IPS DF 19.7 (cell line): Measurements from ENCODE around the gene PFDN6.
"Not testable (repeated sequence)": the region's sequence is repeated elsewhere in the genome, so short reads cannot be mapped to it uniquely, and the experiment has no call there.

Experiments used
- DNase-seq: peaks from one replicate; pipeline ENCODE4 v3.0.0-alpha.2; 2013; ENCODE audit warnings: low read depth, low spot score

PFDN6 gene

DNA sequence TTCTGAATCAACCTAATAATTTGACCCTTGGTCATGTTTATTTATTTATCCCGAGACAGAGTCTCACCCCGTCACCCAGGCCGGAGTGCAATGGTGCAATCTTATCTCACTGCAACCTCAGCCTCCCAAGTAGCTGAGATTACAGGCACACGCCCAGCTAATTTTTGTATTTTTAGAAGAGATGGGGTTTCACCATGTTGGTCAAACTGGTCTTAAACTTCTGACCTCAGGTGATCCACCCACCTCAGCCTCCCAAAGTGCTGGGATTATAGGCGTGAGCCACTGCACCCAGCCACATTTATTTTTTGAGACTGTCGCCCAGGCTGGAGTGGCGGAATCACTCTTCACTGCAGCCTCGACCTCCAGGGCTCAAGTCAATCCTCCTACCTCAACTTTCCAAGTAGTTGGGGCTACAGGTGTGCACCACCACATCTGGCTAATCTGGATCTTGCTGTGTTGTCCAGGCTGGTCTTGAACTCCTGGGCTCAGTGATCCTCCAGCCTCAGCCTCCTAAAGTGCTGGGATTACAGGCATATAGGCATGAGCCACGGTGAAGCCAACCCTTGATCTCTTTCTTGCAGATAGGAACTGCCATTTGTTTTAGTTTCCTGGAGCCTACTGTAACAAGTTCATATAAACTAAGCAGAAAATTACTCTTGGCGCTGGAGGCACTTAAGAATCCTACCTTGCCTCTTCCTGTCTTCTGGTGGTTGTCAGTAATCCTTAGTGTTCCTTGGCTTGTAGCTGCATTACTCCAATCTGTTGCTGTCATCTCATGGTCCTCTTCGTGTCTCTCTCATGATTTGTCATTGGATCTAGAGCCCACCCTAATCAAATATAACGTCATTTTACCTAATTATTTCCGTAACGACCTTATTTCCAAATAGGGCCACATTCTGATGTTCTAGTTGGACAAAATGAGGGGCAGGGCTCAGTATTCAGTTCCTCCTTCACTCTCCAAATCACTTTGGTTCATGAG is 15.2 kb upstream of the PFDN6 start:
- DNase-seq, result no peak

DNA sequence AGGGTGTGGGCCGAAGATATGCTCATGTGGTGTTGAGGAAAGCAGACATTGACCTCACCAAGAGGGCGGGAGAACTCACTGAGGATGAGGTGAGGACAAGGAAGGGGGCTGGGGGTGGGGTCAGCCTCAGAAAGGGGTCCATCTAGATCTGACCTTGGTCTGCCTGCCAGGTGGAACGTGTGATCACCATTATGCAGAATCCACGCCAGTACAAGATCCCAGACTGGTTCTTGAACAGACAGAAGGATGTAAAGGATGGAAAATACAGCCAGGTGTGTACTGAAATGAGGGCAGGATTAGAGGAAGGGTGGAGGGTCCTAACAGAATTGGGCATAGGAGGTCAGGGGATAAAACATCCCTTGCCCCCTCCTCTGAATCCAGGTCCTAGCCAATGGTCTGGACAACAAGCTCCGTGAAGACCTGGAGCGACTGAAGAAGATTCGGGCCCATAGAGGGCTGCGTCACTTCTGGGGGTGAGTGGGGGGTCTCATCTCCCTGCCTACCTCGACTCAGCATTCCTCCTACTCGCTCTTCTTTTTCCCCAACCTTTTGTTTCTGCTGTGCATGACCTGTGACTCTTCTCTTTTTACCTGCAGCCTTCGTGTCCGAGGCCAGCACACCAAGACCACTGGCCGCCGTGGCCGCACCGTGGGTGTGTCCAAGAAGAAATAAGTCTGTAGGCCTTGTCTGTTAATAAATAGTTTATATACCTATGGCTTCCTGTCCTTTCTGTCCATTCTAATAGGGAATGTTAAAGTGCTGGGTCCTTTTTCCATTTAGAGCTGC is 13.4 kb upstream of the PFDN6 start:
- DNase-seq, result not testable (repeated sequence)

DNA sequence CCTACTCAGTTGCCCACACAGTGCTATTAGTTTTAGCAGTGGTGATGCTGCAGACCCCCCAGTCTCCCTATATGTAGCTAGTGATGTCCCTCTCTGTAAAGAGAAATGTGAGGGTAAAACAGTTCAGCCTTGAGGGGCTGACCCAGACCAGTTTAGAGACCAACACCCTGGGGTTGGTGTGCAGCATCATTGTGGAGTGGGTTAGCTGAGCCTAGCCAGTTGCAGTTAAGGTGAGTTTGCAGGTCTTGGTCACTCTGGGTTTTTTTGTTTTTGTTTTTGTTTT is 12.9 kb upstream of the PFDN6 start:
- no peak for DNase-seq

DNA sequence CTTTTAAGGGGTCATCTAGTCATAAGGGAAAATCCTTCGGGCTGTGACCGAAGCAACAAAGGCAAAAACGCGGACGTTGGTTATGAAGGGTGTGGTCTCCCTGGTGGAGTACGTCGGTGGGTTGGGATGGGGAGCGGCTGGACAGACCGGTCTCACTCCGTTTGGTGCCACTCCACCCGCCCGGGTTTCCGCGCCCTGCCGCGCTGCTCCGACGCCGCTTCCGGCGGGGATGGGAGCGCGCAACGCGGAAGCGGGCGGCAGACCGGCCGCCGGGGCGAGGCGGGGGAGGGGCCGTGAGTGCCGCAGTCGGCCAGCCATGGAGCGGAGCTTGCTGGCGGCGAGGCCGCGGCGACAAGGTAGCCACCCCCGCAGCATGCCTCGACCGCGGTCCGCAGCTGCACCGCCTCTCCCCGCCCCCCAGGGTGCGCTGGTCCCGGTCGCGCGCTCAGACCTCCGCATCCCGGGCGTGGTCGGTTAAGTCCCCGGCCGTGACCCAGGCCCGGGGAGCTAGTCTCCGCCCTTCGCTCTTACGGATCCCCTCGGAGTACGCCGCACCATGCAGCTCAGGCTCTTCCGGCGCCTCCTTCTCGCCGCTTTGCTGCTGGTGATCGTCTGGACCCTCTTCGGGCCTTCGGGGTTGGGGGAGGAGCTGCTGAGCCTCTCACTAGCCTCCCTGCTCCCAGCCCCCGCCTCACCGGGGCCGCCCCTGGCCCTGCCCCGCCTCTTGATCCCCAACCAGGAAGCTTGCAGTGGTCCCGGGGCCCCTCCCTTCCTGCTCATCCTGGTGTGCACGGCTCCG is 12.3 kb upstream of the PFDN6 start, which contains the start of gene B3GALT4:
Gene B3GALT4, plus strand, starts transcription at position 260 of the 799 bp plus-strand sequence. Its CDS starts 297 bp downstream, at position 557.
- DNase-seq, result peak; percentile 87

DNA sequence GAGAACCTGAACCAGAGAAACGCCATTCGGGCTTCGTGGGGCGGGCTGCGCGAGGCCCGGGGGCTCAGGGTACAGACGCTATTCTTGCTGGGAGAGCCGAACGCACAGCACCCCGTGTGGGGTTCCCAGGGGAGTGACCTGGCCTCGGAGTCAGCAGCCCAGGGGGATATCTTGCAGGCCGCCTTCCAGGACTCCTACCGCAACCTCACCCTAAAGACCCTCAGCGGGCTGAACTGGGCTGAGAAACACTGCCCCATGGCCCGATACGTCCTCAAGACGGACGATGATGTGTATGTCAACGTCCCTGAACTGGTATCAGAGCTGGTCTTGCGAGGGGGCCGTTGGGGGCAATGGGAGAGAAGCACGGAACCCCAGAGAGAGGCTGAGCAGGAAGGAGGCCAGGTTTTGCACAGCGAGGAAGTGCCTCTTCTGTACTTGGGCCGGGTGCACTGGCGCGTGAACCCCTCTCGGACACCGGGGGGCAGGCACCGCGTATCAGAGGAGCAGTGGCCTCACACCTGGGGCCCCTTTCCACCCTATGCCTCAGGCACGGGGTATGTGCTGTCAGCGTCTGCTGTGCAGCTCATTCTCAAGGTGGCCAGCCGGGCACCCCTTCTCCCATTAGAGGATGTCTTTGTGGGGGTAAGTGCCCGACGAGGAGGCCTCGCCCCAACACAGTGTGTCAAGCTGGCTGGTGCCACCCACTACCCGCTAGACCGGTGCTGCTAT is 11.6 kb upstream of the PFDN6 start:
- DNase-seq, result no peak

DNA sequence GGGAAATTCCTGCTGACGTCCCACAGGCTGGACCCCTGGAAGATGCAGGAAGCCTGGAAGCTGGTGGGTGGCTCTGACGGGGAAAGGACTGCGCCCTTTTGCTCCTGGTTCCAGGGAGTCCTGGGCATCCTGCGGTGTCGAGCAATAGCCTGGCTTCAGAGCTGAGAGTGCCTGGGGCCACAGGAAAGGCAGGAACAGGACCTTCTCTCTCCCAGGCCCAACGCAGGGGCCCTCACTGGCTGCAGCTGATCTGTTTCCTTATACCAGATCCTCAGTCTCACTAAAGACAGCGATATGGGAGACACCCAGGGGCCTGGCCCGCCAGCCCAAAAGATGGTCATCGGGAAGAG is 11.0 kb upstream of the PFDN6 start:
- no peak for DNase-seq

DNA sequence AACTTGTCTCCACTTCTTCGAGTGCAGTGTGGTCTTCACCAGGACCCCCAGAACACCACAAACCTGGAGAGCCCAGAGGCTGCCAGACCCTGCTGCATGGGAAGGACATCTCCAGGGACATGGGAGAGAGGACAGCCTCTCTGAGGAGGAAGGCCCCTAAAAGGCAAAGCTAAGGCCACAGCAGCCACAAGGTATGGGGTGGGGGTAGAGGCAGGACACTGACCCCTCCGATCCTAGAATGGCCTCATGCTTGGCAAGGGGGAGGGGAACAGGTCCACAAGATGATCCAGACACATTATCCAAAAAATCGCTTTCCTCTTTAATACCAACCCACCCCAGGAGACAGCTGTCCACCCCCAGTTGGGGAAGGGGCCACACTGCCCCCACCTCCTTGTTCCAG is 10.6 kb upstream of the PFDN6 start:
- no peak for DNase-seq

DNA sequence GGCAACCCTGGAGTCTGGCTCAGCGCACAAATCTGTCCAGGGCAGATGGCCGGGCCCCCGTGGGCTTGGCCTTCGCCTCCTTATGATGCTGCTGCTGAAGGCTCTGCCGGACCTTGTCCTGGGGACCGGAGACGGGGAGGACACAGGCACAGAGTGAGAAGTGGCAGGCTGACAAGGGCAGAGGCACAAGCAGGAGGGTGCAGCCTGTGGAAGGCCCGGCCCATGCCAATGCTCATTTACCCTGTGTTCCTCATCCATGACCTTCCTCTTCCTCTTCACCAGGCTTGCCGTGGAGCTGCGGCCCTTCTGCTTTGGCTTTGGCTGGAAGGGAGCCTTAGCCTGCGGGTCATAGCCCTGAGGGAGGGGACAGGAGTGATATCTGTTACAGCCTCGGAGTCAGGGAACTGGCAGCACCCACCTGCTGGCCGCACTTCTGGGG is 10.1 kb upstream of the PFDN6 start:
- no peak for DNase-seq

DNA sequence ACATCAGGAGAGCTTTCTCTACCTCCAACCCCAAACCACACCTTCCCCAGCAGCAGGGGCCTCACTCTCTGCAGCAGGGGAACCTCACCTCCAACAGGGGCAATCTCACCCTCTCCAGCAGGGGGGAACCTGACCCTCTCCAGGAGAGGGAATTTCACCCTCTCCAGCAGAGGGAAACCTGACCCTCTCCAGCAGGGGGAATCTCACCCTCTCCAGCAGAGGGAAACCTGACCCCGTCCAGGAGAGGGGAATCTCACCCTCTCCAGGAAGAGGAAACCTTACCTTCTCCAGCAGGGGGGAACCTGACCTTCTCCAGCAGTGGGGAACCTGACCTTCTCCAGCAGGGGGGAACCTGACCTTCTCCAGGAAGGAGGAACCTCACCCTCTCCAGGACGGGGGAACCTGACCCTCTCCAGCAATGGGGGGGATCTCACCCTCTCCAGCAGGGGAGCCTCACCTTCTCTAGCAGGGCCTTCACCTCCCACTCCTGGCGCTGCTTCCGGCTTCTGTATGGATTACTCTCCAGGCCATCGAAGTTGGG is 9.4 kb upstream of the PFDN6 start:
- no peak for DNase-seq

DNA sequence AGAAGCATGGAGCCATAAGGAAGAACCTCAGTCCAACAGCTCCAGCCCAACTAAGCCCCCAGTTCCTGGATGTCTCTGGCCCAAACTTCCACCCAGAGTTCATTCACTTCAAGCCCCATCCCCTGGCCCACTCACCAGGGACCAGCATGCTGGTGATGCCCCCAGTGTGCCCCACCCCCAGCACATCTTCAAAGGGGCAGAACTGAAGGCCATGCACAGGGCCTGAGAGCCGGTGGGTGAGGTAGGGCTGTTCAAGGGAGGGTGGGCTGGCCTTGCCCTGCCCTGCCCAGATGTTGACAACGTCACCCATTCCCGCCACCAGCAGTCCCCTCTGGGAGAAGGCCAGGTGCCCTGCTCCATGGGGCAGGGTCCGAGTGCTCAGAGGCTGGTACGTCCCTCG is 8.9 kb upstream of the PFDN6 start:
- DNase-seq, result no peak

DNA sequence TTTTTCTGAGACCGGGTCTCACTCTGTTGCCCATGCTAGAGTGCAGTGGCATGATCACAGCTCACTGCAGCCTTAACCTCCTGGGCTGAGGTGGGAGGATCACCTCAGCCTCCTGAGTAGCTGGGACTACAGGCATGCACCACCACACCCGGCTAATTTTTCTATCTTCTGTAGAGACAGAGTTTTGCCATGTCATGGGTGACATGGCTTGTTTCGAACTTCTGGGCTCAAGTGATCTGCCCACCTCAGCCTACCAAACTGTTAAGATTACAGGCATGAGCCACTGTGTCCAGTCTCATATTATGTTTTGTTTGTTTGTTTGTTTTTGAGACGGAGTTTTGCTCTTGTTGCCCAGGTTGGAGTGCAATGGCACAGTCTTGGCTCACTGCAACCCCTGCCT is 4.2 kb upstream of the PFDN6 start:
- DNase-seq, result not testable (repeated sequence)

DNA sequence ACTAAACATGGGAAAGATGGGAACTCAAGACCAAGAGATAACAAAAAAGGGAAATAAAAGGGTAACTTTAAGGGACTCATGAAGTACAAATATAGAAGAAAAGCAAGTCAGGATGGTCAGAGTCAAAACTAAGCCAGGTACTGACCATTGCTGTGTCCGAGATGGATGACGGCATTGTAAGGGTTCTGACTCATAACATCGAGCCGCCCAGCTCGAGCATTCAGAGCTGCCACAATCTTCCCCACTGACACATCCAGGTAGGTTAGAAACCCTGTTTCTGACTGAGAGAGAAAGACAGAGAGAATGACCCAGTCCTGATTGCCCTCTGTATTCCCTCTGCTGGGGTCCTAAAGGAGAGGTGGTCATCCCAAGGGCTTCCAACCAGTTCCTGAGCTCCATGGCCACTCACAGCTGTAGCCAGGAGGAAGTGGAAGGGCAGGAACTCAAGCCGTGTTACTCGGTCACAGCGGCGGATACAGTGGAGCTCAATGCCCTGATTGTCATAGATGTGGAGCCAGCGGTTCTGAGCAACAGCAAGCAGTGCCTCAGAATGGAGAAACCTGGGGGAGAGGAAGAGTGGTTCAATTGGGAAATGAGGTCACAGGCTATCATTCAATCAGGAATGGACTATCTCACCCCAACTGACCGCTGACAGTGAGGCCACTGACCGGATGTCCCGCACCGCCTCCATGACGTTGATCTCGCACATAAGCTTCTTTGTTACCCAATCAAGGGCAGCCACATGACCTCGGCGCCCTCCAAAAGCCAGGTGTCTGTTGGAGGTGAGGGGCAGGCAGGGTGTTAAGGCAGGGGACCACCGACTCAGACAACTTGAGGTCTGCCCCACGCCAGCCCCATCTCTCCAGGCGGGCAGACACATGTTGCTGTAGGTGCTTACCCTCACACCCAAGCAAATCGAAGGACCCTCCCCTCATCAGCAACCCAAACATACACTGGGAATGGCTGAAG is 2.2 kb upstream of the PFDN6 start:
- DNase-seq, result no peak

DNA sequence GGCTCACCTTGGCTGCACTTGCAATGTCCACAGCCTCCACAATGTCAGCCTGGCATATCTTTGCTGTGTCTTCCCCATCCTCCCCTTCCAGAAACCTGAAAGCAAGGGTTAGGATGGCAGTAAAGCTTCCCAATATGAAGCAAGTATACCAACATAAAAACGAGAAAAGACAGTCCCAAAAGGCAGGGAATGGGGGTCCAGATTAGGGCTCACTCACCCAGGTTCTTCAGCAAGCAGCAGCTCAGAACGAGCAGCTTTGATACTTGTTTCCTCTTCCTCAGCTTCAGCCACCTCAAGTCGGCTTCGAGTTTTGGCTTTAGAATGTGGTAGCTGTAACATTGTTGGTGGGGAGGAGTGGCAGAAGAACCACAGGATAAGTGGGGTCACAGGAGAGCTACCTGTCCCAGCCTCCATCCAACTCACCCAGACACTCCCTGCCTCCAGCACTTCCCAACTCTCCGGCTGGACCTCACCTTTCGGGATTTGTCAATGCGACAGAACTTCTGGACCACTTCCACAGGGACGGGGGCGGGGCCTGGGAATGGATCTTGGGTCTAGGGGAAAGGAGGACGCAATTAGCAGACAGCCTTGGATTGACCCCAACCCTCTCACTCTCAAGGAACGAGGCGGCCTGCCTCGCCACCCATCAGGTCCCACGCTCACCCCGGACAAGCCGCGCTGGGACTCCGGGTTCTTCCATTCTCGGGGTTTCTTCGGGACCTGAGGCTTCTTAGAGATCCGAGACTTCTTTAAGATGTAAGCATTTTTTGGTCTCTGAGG is 1.1 kb upstream of the PFDN6 start:
- no peak for DNase-seq

DNA sequence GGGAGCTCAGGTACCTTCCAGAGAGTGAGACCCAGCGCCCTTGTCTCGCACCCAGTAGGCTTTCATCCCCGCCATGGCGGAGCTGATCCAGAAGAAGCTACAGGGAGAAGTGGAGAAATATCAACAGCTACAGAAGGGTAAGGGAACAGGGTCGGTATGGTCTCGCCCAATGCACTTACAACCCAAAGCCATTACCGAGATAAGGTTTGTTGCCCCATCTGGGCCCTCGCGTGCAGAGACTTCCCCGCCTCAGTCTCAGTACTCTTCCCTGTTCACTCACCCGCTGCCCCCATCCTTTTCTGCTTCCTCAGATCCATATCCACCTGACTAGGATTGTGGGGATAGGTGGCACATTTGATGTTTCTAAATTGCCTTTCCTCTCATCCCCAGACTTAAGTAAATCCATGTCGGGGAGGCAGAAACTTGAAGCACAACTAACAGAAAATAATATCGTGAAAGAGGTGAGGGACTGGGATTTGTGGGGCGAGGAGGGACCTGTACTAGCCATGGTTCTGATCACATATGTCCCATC is 449 bp downstream of the PFDN6 start:
- DNase-seq, result no peak

DNA sequence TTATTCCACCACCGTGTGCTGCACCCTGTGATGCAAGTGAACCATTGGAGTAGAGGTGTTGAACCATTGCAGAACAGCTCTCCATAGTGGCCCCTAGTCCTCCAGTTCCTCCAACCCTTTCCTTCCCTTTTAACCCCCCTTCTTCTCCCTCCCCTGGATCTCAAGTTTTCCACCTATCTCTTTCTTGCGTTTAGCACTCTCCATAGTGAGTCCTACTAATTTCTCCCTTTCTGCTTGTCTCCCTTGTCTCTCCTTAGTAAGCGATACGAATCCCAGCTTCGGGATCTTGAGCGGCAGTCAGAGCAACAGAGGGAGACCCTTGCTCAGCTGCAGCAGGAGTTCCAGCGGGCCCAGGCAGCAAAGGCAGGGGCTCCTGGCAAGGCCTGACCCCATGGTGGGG is 1.1 kb downstream of the PFDN6 start:
- DNase-seq, result no peak

DNA sequence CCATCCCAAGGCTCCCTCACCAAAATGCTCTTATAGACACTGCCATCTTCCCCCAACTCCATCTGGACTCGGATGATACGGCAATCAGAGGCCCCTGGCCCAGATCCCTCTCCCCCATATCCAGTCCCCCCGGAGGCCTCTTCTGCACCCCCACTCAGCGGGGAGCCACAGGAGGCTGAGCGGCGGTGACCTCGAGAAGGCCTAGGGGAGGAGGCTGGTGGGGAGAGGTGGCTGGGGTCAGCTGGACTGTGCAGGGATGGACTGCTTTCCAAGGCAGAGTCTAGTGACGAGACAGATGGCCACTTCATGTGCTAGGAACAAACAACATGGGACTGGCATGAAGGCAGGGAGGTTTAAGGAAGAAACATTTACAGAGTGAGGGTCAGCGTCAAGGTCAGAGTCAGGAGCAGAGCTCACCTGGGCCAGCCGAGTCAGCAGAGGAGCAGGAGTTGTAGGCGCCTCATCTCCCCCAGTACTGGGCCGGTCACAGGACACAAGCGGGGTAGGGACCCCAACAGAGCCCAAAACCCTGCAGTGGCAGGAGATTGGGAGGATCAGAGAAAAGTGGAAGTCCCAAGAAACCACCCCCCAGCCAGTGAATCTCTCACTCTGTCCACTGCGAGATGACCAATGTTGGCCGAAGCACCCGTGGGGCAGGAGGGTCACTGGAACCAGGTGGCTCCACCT is 3.7 kb downstream of the PFDN6 start:
- no peak for DNase-seq

DNA sequence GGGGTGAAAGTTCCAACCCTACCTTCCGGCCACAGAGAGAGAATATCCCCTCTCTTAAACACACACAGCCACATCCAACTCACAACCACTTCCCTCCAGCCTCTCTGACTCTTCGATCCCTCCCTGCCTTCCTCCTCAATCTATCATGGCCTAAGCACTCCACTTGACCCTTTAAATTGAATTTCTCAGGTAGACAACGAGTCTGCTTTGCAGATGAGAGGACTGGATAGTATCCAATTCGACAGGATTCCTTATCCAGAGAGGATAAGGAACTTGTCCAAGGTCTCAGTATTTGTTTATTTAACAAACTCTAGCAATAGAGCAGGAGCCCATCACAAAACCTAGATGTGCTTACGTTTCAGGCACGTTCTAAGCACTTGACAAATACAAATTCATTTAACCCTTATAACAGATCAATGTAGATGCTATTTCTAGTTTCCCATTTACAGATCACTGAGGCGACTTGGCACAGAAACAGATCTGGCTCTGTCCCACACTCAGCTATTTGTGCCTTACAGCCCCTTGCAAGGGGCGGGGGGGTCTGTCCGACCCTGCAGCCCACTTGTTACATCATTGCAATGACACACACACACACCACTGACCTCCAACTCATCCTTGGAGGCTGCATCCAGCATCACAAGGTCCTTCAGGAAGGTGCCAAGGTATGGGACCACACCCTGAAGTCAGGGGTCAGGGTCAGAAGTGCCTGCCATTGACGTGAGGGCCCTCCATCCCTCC is 4.9 kb downstream of the PFDN6 start:
- DNase-seq, result no peak
